ENCODE results near the gene LRP3. TPM values are rescaled to one million over a fixed set of nuclear protein-coding genes. Genes with fewer than 3 reads are reported as not detected.

LRP3 gene, protein sequence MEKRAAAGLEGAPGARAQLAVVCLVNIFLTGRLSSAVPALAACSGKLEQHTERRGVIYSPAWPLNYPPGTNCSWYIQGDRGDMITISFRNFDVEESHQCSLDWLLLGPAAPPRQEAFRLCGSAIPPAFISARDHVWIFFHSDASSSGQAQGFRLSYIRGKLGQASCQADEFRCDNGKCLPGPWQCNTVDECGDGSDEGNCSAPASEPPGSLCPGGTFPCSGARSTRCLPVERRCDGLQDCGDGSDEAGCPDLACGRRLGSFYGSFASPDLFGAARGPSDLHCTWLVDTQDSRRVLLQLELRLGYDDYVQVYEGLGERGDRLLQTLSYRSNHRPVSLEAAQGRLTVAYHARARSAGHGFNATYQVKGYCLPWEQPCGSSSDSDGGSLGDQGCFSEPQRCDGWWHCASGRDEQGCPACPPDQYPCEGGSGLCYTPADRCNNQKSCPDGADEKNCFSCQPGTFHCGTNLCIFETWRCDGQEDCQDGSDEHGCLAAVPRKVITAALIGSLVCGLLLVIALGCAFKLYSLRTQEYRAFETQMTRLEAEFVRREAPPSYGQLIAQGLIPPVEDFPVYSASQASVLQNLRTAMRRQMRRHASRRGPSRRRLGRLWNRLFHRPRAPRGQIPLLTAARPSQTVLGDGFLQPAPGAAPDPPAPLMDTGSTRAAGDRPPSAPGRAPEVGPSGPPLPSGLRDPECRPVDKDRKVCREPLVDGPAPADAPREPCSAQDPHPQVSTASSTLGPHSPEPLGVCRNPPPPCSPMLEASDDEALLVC
- total RNA-seq (under 1 TPM in 1 of 2 experiments, not detected in 1; 0.11 TPM), total RNA-seq (0 to 2.2 (median 0.20) reads per million in 172 experiments)
- polyA plus RNA-seq (2013, experiment 1 of 2): 0.87 TPM
- 1.1 TPM for polyA plus RNA-seq (2013, experiment 2 of 2)

DNA sequence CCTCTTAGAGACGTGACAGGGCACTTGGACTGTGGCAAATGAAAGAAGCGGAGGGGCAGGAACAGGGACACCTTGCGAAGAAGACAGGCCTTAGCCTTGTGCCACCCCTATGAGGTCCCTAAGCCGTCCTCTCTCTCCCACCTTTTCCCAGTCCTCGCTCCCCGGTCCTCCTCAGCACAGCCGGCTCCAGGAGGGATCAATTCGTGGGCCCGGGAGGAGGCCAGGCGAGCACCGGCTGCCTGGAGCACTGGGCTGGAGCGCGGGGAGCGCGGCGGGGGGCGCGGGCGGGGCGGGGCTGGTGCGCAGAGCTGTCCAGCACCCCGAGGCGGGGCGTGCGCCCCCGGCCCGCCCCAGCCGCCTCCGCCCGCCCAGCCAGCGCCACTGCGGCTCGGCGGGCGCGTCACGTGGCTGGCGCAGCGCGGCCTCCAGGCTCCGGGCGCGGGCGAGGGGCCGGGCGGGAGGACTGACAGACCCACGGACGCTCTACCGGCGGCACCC lies at the start of gene LRP3:
Gene LRP3, plus strand, starts transcription at position 466 of the 498 bp plus-strand sequence. CDS start 456 bp downstream, outside the sequence.
- ATAC-seq (ENCODE audit: poor library complexity) (no peak), DNase-seq (no peak)
- CTCF ChIA-PET: no interaction called here
- Histone ChIP-seq H3K27ac (ENCODE audit: low read depth in 1 of 2, low read length in 2 of 2) (no peak within 1 kb of the TSS), H3K9me3 (ENCODE audit: control insufficient read depth in 1 of 2, insufficient read depth in 1 of 2, low read length in 2 of 2) (no peaks in the 10 kb centered on the region), H3K4me3 (ENCODE audit: low read length) (no peak within 1 kb of the TSS), H3K4me1 (ENCODE audit: insufficient read depth, low read length) (peaks cover 6% of the 10 kb centered on the region), H3K36me3 (ENCODE audit: insufficient read depth, low read length) (no peaks in the 10 kb centered on the region), H3K27me3 (ENCODE audit: control insufficient read depth in 1 of 2, insufficient read depth in 2 of 2, low read length in 2 of 2) (peaks cover 22 to 37% of the 10 kb centered on the region in 2 experiments)
- no peaks in the 10 kb centered on the region for H3K9me3 Mint-ChIP-seq
- H3K4me3 Mint-ChIP-seq: peak within 1 kb of the TSS; percentile 56
- H3K4me1 Mint-ChIP-seq (ENCODE audit: low read depth): no peaks in the 10 kb centered on the region
- H3K27me3 Mint-ChIP-seq: peaks cover 52% of the 10 kb centered on the region
- H3K27ac Mint-ChIP-seq: no peak within 1 kb of the TSS
- POLR2A ChIA-PET: no interaction called here
- no peaks in the 10 kb centered on the region for H3K36me3 Mint-ChIP-seq (ENCODE audit: low read depth)
- TF ChIP-seq, protein P1, sequence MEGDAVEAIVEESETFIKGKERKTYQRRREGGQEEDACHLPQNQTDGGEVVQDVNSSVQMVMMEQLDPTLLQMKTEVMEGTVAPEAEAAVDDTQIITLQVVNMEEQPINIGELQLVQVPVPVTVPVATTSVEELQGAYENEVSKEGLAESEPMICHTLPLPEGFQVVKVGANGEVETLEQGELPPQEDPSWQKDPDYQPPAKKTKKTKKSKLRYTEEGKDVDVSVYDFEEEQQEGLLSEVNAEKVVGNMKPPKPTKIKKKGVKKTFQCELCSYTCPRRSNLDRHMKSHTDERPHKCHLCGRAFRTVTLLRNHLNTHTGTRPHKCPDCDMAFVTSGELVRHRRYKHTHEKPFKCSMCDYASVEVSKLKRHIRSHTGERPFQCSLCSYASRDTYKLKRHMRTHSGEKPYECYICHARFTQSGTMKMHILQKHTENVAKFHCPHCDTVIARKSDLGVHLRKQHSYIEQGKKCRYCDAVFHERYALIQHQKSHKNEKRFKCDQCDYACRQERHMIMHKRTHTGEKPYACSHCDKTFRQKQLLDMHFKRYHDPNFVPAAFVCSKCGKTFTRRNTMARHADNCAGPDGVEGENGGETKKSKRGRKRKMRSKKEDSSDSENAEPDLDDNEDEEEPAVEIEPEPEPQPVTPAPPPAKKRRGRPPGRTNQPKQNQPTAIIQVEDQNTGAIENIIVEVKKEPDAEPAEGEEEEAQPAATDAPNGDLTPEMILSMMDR (IDR thresholded peaks at IDR 0.05): no peak
- intact Hi-C loops (cut with DNase I, micrococcal nuclease): no loop called here

DNA sequence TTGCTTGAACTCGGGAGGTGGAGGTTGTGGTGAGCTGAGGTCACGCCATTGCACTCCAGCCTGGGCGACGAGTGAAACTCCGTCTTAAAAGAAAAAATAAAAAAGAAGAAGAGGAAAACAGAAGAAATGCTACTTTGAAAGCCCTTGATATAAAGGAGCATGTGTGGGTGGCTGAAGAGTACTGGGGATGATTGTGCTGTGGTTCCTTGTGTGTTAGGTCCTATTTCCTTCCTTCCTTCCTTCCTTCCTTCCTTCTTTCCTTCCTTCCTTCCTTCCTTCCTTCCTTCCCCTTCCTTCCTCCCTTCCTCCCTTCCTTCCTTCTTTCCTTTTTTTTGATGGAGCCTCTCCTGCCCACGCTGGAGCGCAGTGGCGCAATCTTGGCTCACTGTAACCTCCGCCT lies 47.9 kb upstream of the LRP3 start:
- no peak overlapping the region for H3K27ac Mint-ChIP-seq
- CTCF ChIA-PET: no interaction called here
- DNase-seq: no peak
- no peaks in the 10 kb centered on the region for H3K9me3 Mint-ChIP-seq
- intact Hi-C loops (cut with DNase I, micrococcal nuclease): no loop called here
- Histone ChIP-seq H3K27me3 (ENCODE audit: control insufficient read depth in 1 of 2, insufficient read depth in 2 of 2, low read length in 2 of 2) (no peaks in the 10 kb centered on the region), H3K27ac (ENCODE audit: low read depth in 1 of 2, low read length in 2 of 2) (no peak overlapping the region), H3K4me1 (ENCODE audit: insufficient read depth, low read length) (peaks cover 5% of the 10 kb centered on the region), H3K36me3 (ENCODE audit: insufficient read depth, low read length) (no peaks in the 10 kb centered on the region), H3K4me3 (ENCODE audit: low read length) (no peak overlapping the region), H3K9me3 (ENCODE audit: control insufficient read depth in 1 of 2, insufficient read depth in 1 of 2, low read length in 2 of 2) (no peaks in the 10 kb centered on the region)
- no peak overlapping the region for H3K4me3 Mint-ChIP-seq
- POLR2A ChIA-PET: no interaction called here
- H3K27me3 Mint-ChIP-seq: peaks cover 4% of the 10 kb centered on the region
- TF ChIP-seq, protein P1 (IDR thresholded peaks at IDR 0.05): no peak
- peaks cover 5% of the 10 kb centered on the region for H3K4me1 Mint-ChIP-seq (ENCODE audit: low read depth)
- H3K36me3 Mint-ChIP-seq (ENCODE audit: low read depth): no peaks in the 10 kb centered on the region
- no peak for ATAC-seq (ENCODE audit: poor library complexity)

DNA sequence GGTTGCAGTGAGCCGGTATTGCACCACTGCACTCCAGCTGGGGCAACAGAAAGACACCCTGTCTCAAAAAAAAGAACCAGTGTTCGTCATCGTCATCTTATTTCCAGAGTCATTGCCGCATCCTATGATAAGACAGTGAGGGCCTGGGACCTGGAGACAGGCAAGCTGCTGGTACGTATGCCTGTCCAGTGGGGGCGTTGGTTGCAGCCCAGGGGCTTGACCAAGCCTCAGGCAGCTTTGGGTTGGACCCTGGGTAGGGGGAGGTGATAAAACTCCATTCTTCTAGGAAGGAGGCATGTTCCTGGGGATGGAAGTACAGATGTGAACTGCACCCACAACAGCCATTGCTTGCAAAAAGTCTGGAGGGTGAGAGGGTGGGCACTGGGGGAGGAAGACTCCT lies 46.6 kb upstream of the LRP3 start:
- Histone ChIP-seq H3K27ac (ENCODE audit: low read depth in 1 of 2, low read length in 2 of 2) (no peak overlapping the region), H3K36me3 (ENCODE audit: insufficient read depth, low read length) (no peaks in the 10 kb centered on the region), H3K27me3 (ENCODE audit: control insufficient read depth in 1 of 2, insufficient read depth in 2 of 2, low read length in 2 of 2) (no peaks in the 10 kb centered on the region), H3K9me3 (ENCODE audit: control insufficient read depth in 1 of 2, insufficient read depth in 1 of 2, low read length in 2 of 2) (no peaks in the 10 kb centered on the region), H3K4me3 (ENCODE audit: low read length) (no peak overlapping the region), H3K4me1 (ENCODE audit: insufficient read depth, low read length) (peaks cover 5% of the 10 kb centered on the region)
- POLR2A ChIA-PET: no interaction called here
- Mint-ChIP-seq H3K9me3 (no peaks in the 10 kb centered on the region), H3K4me1 (ENCODE audit: low read depth) (peaks cover 5% of the 10 kb centered on the region), H3K4me3 (no peak overlapping the region), H3K36me3 (ENCODE audit: low read depth) (no peaks in the 10 kb centered on the region), H3K27me3 (peaks cover 4% of the 10 kb centered on the region), H3K27ac (no peak overlapping the region)
- intact Hi-C loops (cut with DNase I, micrococcal nuclease): no loop called here
- no peak for ATAC-seq (ENCODE audit: poor library complexity)
- DNase-seq: no peak
- CTCF ChIA-PET: no interaction called here
- TF ChIP-seq, protein P1 (IDR thresholded peaks at IDR 0.05): no peak

All from CD4-positive, alpha-beta T cell (primary cell).